H54 (cell line): ENCODE data around the gene MAPK8IP1.

Experiments used
- DNase-seq: peaks from one replicate; pipeline ENCODE4 v3.0.0; 2011; ENCODE audit warnings: low spot score, mixed read lengths; ENCODE audit not compliant: insufficient read length
- FAIRE-seq: peaks from 3 replicates; lab custom pipeline; 2011; peaks lifted over from hg19 to GRCh38; lab: Jason Lieb, UNC
- POLR2A ChIP-seq: IDR thresholded peaks from 2 replicates; pipeline ENCODE4 v1.6.1; 2011; ENCODE audit warnings: low read depth, mild to moderate bottlenecking, low read length

Gene MAPK8IP1

DNA sequence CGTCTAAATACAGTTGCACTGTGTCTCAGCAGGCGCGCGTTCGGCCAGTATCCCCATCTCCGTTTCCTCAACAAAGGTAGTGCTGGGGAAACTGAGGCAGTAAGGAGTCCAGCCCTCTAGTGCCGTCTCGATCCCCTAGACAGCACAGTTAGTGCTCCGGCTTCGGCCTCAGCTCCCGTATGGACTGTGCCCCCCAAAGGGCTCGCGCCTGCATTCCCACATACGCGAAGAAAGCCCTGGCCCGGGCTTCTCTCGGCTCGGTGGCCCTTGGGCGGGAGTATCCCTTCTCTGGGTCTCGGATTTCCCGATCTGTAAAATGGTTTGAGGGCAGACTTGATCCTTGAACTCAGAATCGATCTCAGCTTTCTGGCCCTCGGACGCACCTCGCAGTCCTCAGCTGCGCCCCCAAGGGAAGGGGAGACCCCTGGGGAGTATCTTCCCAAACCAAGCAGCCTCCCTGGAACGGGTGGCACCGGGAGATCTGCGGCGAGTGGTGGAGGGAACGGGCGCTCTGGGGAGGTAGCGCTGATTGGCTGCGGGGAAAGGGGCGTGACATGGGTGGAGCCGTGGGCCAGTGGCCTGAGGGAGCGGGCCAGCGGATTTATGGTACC, 33.0 kb downstream of the MAPK8IP1 start:
- no peak for FAIRE-seq
- peak; percentile 98 for DNase-seq
- peak; percentile 66 for TF ChIP-seq POLR2A

- FAIRE-seq (no peak), DNase-seq (peak; percentile 33)
- TF ChIP-seq POLR2A: no peak
Observed at GRCh38 chr11:45918962-45919675, 33.7 kb downstream of the MAPK8IP1 start.

- FAIRE-seq (no peak), DNase-seq (no peak)
- no peak for TF ChIP-seq POLR2A
Observed at GRCh38 chr11:45919806-45920530, 34.5 kb downstream of the MAPK8IP1 start.

- DNase-seq (no peak), FAIRE-seq (no peak)
- no peak for TF ChIP-seq POLR2A
Observed at GRCh38 chr11:45920531-45921477, 35.4 kb downstream of the MAPK8IP1 start.

DNA sequence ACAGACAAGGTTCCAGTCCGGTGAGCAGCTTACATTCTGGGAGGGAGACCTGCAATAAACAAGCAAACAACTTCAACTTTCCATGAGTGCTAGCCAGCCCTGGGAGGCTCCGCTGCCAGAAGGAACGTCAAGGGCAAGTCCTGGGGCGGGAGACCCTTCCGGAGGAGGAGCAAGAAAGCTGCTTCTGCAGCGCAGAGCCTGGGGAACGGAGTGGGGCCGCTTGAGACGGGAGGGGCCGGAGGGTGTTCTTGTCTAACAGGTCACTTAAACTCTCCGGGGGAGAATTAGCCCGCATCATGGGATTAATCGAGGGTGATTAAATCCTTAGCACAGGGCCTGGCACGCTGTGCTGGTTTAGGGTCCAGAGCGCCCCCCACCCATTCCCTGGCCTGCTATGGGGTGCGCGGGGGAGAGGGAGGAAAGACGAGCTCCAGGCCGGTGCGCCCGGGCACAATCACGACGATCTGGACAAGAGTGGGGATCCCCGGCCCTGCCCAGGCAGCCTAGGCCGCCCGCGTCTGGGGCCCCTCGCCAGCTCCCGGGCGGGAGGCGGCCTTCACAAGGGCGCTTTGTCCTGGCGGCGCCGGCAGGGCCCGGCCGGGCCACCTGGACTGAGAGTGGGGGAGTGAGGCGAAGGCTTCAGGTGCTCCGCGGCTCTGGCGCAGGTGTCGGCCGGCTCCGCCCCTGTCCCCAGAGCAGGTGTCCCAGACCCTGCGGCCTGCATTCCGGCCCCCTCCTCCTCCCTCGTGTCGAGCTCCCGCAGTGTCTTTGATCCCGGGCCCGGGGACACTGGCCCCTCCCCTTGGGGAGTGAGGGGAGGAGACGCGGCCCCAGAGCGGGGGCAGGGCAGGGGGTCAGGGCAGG, 36.3 kb downstream of the MAPK8IP1 start:
- no peak for DNase-seq
- no peak for FAIRE-seq
- TF ChIP-seq POLR2A: no peak

GRCh38 chr11:45922425-45923082, 37.1 kb downstream of the MAPK8IP1 start, which contains the start of gene LARGE2:
LARGE2 (plus strand) TSS chr11:45922656; CDS start chr11:45922883, 227 bp downstream.
- DNase-seq (no peak), FAIRE-seq (no peak)
- TF ChIP-seq POLR2A: no peak

DNA sequence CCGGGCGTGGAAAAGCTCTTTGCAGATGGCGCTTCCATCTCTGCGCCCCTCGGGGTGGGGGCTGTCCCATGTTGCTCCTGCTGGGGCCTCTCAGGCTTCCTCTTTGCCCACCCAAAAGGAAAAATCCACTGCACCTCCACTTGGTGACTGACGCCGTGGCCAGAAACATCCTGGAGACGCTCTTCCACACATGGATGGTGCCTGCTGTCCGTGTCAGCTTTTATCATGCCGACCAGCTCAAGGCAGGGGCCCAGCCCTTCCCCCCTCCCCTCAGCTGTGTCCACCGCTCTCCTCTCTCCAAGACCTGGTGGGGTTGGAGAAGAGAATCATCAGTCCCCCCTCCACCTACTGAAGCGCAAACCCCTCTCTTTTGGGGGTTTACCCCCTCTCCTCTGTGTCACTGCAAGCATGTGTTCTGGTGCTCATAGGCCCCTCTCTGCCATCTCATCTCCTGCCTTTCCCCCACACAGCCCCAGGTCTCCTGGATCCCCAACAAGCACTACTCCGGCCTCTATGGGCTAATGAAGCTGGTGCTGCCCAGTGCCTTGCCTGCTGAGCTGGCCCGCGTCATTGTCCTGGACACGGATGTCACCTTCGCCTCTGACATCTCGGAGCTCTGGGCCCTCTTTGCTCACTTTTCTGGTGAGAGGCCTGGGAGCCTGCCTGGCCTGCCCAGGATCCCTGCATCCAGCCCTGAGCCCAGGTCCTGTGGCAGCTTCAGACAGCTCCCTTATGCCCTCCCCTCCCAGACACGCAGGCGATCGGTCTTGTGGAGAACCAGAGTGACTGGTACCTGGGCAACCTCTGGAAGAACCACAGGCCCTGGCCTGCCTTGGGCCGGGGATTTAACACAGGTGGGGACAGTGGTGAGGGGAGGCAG, 38.8 kb downstream of the MAPK8IP1 start:
- no peak for FAIRE-seq
- no peak for TF ChIP-seq POLR2A
- DNase-seq: no peak

GRCh38 chr11:45924927-45925326, 39.5 kb downstream of the MAPK8IP1 start:
- DNase-seq: no peak
- no peak for FAIRE-seq
- no peak for TF ChIP-seq POLR2A

DNA sequence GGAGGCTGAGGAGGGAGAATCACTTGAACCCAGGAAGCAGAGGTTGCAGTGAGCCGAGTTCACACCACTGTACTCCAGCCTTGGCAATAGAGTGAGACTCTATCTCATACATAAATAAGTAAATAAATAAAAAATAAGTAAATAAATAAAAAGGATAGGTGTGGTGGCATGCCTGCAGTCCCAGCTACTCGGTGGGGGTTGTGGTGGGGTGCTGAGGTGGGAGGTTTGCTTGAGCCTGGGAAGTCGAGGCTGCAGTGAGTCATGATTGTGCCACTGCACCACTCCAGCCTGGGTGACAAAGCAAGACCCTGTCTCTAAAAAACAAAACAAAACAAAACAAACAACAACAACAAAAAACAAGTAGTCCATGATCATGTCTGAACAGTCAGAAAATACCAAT, 40.1 kb downstream of the MAPK8IP1 start:
- FAIRE-seq: no peak
- TF ChIP-seq POLR2A: no peak
- DNase-seq: no peak

DNA sequence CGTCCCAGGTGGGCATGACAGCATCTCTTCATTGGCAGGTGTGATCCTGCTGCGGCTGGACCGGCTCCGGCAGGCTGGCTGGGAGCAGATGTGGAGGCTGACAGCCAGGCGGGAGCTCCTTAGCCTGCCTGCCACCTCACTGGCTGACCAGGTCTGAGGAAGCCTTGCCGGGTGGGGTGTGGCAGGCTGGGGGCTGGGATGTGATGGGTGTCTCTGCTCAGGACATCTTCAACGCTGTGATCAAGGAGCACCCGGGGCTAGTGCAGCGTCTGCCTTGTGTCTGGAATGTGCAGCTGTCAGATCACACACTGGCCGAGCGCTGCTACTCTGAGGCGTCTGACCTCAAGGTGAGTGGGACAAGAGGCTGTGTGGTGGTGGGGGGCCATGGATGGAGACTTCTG, 40.5 kb downstream of the MAPK8IP1 start:
- no peak for FAIRE-seq
- DNase-seq: no peak
- TF ChIP-seq POLR2A: no peak

GRCh38 chr11:45926536-45927331, 41.3 kb downstream of the MAPK8IP1 start:
- FAIRE-seq (no peak), DNase-seq (no peak)
- no peak for TF ChIP-seq POLR2A
